Lower leg skin (tissue), 3 donors: ENCODE results near the gene ABHD12.

Experiments used
- POLR2A ChIP-seq, 2 donors: fragments of 450-650 bp; IDR thresholded peaks; one replicate each; pipeline ENCODE4 v1.6.1; 2016 to 2017; ENCODE audit warnings: antibody characterized with exemption in 2 of 2, mild to moderate bottlenecking in 1 of 2, moderate library complexity in 1 of 2
- TF ChIP-seq, protein P1 (sequence below), 3 donors: fragments of 450-650 bp; IDR thresholded peaks; one replicate each; pipeline ENCODE4 v1.5.1; 2016; ENCODE audit warnings: antibody characterized with exemption in 3 of 3, mild to moderate bottlenecking in 3 of 3, moderate library complexity in 2 of 3

GRCh38 chr20:25308671-25309394 is 81.8 kb downstream of the ABHD12 start:
- no peak for TF ChIP-seq POLR2A (IDR thresholded peaks at IDR 0.05)
- TF ChIP-seq, protein P1, sequence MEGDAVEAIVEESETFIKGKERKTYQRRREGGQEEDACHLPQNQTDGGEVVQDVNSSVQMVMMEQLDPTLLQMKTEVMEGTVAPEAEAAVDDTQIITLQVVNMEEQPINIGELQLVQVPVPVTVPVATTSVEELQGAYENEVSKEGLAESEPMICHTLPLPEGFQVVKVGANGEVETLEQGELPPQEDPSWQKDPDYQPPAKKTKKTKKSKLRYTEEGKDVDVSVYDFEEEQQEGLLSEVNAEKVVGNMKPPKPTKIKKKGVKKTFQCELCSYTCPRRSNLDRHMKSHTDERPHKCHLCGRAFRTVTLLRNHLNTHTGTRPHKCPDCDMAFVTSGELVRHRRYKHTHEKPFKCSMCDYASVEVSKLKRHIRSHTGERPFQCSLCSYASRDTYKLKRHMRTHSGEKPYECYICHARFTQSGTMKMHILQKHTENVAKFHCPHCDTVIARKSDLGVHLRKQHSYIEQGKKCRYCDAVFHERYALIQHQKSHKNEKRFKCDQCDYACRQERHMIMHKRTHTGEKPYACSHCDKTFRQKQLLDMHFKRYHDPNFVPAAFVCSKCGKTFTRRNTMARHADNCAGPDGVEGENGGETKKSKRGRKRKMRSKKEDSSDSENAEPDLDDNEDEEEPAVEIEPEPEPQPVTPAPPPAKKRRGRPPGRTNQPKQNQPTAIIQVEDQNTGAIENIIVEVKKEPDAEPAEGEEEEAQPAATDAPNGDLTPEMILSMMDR (IDR thresholded peaks at IDR 0.05): no peak
